Body of pancreas (tissue), 4 donors: Measurements from ENCODE around the gene PANX3. TPM values are rescaled to one million over a fixed set of nuclear protein-coding genes. Genes with fewer than 3 reads are reported as not detected.
"Not testable (repeated sequence)": the region's sequence is repeated elsewhere in the genome, so short reads cannot be mapped to it uniquely, and the experiment has no call there.

ENCODE experiments used
- ATAC-seq: fragments of 150-250 bp; one replicate; pipeline ENCODE4 v1.9.1; 2016
- DNase-seq, 4 donors: peaks; one replicate each; pipeline ENCODE4 v3.0.0-alpha.2; 2019
- H3K27ac ChIP-seq, 4 donors: fragments of 200-600 bp; sonication (generic); 1 replicate in 3 of 4; 2 replicates in 1 of 4; pipeline versions ENCODE4 v1.5.1 to v1.6.1; 2016 to 2019; ENCODE audit warnings: mild to moderate bottlenecking in 1 of 4, mixed read lengths in 1 of 4, moderate library complexity in 1 of 4
- H3K27me3 ChIP-seq, 2 donors: fragments of 200-600 bp; sonication (generic); one replicate each; pipeline ENCODE4 v1.6.0; 2016; ENCODE audit warnings: mild to moderate bottlenecking in 1 of 2
- H3K36me3 ChIP-seq, 2 donors: fragments of 200-600 bp; sonication (generic); replicated peaks in 1 of 2; 2 replicates each; pipeline ENCODE4 v1.5.1; 2016; ENCODE audit warnings: low read depth in 2 of 2; ENCODE audit not compliant: insufficient read depth in 1 of 2
- H3K4me1 ChIP-seq: fragments of 200-600 bp; sonication (generic); one replicate; pipeline ENCODE4 v1.6.0; 2016
- H3K4me3 ChIP-seq, 2 donors: fragments of 200-600 bp; sonication (generic); 1 replicate in 1 of 2; 2 replicates in 1 of 2; pipeline ENCODE4 v1.5.1; 2016 to 2019
- H3K9me3 ChIP-seq, 3 donors: fragments of 200-600 bp; sonication (generic); 1 replicate in 2 of 3; 2 replicates in 1 of 3; pipeline ENCODE4 v1.5.1; 2016
- CTCF ChIP-seq, 7 experiments: fragments of 450-650 bp in 4 of 7; fragments of 200-600 bp in 3 of 7; sonication (generic) in 3 of 7; IDR thresholded peaks; one replicate each; pipeline ENCODE4 v1.5.1; 2016 to 2019; ENCODE audit warnings: antibody characterized with exemption in 7 of 7
- POLR2A ChIP-seq, 3 donors: fragments of 450-650 bp; IDR thresholded peaks; one replicate each; pipeline ENCODE4 v1.6.1; 2016; ENCODE audit warnings: antibody characterized with exemption in 3 of 3, mild to moderate bottlenecking in 2 of 3
- WGBS, 2 donors: methylation state at CpG; one replicate each; pipeline ENCODE4 v1.1.5; 2017; 5-methylcytosine and 5-hydroxymethylcytosine counted together
- intact Hi-C: fragments of 100-400 bp; cut with DNase I; formaldehyde crosslinking; loops from one replicate; pipeline ENCODE4 v1.15.1; 2023
- total RNA-seq, 2 donors: library from RNA; depleted of rRNA; stranded (reverse); fragments of >200 nt; gene quantifications; one replicate each; pipeline ENCODE4 v1.1.0, GENCODE V29; 2016

PANX3 gene
- total RNA-seq, 2 donors from 2014 or later: not detected

GRCh38 chr11:124595302-124595701 lies 15.9 kb upstream of the PANX3 start:
- no peaks in the 10 kb centered on the region for H3K4me1 ChIP-seq
- ATAC-seq: no peak
- no peak overlapping the region for H3K27ac ChIP-seq
- intact Hi-C loops: no loop called here
- WGBS, 2 donors: 91 to 96% methylated on average over 3 of the region's 3 CpGs
- H3K36me3 ChIP-seq: no peaks in the 10 kb centered on the region
- H3K9me3 ChIP-seq: no peaks in the 10 kb centered on the region
- TF ChIP-seq CTCF (IDR thresholded peaks at IDR 0.05) (no peak), POLR2A (IDR thresholded peaks at IDR 0.05) (no peak)
- H3K27me3 ChIP-seq: no peaks in the 10 kb centered on the region
- H3K4me3 ChIP-seq: no peak overlapping the region
- no peak for DNase-seq

GRCh38 chr11:124597626-124598025 lies 13.6 kb upstream of the PANX3 start:
- H3K9me3 ChIP-seq: no peaks in the 10 kb centered on the region
- H3K27ac ChIP-seq: no peak overlapping the region
- DNase-seq (no peak), ATAC-seq (no peak)
- TF ChIP-seq POLR2A (IDR thresholded peaks at IDR 0.05) (no peak), CTCF (IDR thresholded peaks at IDR 0.05) (no peak)
- H3K27me3 ChIP-seq: no peaks in the 10 kb centered on the region
- intact Hi-C loops: no loop called here
- no peak overlapping the region for H3K4me3 ChIP-seq
- no peaks in the 10 kb centered on the region for H3K4me1 ChIP-seq
- no peaks in the 10 kb centered on the region for H3K36me3 ChIP-seq

- 54 to 57% methylated on average over 5 of the region's 5 CpGs for WGBS, 2 donors
- ATAC-seq: no peak
Observed at GRCh38 chr11:124600621-124601320, 10.5 kb upstream of the PANX3 start.

GRCh38 chr11:124602193-124602592 lies 9.0 kb upstream of the PANX3 start:
- ATAC-seq: no peak
- Histone ChIP-seq H3K4me3 (no peak overlapping the region), H3K27ac (no peak overlapping the region), H3K27me3 (no peaks in the 10 kb centered on the region), H3K36me3 (no peaks in the 10 kb centered on the region), H3K9me3 (no peaks in the 10 kb centered on the region), H3K4me1 (no peaks in the 10 kb centered on the region)
- WGBS, 2 donors: 65 to 77% methylated on average over 3 of the region's 3 CpGs
- no peak for DNase-seq
- intact Hi-C loops: no loop called here
- TF ChIP-seq CTCF (IDR thresholded peaks at IDR 0.05) (no peak), POLR2A (IDR thresholded peaks at IDR 0.05) (no peak)

More at GRCh38 chr11:124600621-124601320, 10.5 kb upstream of the PANX3 start:
- no peaks in the 10 kb centered on the region for H3K27me3 ChIP-seq
- H3K4me1 ChIP-seq: no peaks in the 10 kb centered on the region
- TF ChIP-seq CTCF (IDR thresholded peaks at IDR 0.05): no peak
- H3K9me3 ChIP-seq: no peaks in the 10 kb centered on the region
- H3K27ac ChIP-seq: no peak overlapping the region
- H3K4me3 ChIP-seq: no peak overlapping the region
- no peaks in the 10 kb centered on the region for H3K36me3 ChIP-seq
- intact Hi-C loops: no loop called here
- DNase-seq: no peak

- H3K36me3 ChIP-seq, H3K27me3 ChIP-seq, DNase-seq, ATAC-seq, H3K4me1 ChIP-seq, H3K9me3 ChIP-seq, intact Hi-C loops, H3K4me3 ChIP-seq, H3K27ac ChIP-seq: not testable (repeated sequence)
- WGBS, 2 donors: 55 to 59% methylated on average over 3 of the region's 3 CpGs
Observed at GRCh38 chr11:124602723-124603122, 8.5 kb upstream of the PANX3 start.
